ENCODE results near the gene ABHD4. TPM values are rescaled to one million over a fixed set of nuclear protein-coding genes. Genes with fewer than 3 reads are reported as not detected.
"Not testable (repeated sequence)": the region's sequence is repeated elsewhere in the genome, so short reads cannot be mapped to it uniquely, and the experiment has no call there.

The ABHD4 gene
- total and polyA plus RNA-seq, 2 experiments from 2014 or later: 39.1 to 40.0 TPM

DNA sequence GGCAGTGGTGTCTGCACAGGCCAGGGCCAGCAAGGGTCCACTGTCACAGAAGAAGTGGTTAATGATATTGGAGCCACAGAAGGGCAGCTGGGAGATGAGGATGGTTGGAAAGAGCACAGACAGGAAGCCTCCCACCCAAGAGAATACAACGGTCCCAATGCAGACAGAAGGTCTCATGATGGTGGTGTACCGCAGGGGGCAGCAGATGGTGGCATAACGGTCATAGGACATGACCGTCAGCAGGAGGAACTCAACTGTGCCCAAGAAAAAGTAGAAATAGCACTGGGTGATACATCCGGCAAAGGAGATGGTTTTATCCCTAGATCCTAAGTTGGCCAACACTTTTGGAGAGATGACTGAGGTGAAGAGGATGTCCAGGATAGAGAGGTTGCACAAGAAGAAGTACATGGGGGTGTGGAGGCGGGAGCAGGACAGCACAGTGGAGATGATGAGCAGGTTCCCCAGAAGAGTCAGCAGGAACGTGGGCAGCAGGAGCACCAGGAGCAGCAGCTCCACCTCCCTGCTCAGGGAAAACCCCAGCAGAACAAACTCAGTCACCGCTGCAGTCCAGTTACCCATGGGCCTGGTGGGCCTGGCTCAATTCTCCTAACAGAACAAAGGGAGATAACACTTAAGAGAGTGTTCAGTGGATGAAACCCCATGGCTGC is 36.3 kb downstream of the ABHD4 start (continued):
- TF ChIP-seq, protein P1, sequence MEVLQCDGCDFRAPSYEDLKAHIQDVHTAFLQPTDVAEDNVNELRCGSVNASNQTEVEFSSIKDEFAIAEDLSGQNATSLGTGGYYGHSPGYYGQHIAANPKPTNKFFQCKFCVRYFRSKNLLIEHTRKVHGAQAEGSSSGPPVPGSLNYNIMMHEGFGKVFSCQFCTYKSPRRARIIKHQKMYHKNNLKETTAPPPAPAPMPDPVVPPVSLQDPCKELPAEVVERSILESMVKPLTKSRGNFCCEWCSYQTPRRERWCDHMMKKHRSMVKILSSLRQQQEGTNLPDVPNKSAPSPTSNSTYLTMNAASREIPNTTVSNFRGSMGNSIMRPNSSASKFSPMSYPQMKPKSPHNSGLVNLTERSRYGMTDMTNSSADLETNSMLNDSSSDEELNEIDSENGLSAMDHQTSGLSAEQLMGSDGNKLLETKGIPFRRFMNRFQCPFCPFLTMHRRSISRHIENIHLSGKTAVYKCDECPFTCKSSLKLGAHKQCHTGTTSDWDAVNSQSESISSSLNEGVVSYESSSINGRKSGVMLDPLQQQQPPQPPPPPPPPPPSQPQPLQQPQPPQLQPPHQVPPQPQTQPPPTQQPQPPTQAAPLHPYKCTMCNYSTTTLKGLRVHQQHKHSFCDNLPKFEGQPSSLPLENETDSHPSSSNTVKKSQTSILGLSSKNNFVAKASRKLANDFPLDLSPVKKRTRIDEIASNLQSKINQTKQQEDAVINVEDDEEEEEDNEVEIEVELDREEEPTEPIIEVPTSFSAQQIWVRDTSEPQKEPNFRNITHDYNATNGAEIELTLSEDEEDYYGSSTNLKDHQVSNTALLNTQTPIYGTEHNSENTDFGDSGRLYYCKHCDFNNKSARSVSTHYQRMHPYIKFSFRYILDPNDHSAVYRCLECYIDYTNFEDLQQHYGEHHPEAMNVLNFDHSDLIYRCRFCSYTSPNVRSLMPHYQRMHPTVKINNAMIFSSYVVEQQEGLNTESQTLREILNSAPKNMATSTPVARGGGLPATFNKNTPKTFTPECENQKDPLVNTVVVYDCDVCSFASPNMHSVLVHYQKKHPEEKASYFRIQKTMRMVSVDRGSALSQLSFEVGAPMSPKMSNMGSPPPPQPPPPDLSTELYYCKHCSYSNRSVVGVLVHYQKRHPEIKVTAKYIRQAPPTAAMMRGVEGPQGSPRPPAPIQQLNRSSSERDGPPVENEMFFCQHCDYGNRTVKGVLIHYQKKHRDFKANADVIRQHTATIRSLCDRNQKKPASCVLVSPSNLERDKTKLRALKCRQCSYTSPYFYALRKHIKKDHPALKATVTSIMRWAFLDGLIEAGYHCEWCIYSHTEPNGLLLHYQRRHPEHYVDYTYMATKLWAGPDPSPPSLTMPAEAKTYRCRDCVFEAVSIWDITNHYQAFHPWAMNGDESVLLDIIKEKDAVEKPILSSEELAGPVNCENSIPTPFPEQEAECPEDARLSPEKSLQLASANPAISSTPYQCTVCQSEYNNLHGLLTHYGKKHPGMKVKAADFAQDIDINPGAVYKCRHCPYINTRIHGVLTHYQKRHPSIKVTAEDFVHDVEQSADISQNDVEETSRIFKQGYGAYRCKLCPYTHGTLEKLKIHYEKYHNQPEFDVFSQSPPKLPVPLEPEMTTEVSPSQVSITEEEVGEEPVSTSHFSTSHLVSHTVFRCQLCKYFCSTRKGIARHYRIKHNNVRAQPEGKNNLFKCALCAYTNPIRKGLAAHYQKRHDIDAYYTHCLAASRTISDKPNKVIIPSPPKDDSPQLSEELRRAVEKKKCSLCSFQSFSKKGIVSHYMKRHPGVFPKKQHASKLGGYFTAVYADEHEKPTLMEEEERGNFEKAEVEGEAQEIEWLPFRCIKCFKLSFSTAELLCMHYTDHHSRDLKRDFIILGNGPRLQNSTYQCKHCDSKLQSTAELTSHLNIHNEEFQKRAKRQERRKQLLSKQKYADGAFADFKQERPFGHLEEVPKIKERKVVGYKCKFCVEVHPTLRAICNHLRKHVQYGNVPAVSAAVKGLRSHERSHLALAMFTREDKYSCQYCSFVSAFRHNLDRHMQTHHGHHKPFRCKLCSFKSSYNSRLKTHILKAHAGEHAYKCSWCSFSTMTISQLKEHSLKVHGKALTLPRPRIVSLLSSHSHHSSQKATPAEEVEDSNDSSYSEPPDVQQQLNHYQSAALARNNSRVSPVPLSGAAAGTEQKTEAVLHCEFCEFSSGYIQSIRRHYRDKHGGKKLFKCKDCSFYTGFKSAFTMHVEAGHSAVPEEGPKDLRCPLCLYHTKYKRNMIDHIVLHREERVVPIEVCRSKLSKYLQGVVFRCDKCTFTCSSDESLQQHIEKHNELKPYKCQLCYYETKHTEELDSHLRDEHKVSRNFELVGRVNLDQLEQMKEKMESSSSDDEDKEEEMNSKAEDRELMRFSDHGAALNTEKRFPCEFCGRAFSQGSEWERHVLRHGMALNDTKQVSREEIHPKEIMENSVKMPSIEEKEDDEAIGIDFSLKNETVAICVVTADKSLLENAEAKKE (CRISPR knock-in tag; IDR thresholded peaks at IDR 0.05): no peak
- TF ChIP-seq, protein P2, sequence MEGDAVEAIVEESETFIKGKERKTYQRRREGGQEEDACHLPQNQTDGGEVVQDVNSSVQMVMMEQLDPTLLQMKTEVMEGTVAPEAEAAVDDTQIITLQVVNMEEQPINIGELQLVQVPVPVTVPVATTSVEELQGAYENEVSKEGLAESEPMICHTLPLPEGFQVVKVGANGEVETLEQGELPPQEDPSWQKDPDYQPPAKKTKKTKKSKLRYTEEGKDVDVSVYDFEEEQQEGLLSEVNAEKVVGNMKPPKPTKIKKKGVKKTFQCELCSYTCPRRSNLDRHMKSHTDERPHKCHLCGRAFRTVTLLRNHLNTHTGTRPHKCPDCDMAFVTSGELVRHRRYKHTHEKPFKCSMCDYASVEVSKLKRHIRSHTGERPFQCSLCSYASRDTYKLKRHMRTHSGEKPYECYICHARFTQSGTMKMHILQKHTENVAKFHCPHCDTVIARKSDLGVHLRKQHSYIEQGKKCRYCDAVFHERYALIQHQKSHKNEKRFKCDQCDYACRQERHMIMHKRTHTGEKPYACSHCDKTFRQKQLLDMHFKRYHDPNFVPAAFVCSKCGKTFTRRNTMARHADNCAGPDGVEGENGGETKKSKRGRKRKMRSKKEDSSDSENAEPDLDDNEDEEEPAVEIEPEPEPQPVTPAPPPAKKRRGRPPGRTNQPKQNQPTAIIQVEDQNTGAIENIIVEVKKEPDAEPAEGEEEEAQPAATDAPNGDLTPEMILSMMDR (conservative IDR thresholded peaks at IDR 0.05; ENCODE audit: low read depth in 2 of 2): no peak
- TF ChIP-seq JUNB (IDR thresholded peaks at IDR 0.05; ENCODE audit: unreplicated experiment) (no peak), EZH2phosphoT487 (IDR thresholded peaks at IDR 0.05; ENCODE audit: unreplicated experiment) (no peak), EZH2 (IDR thresholded peaks at IDR 0.05; ENCODE audit: low read depth, unreplicated experiment) (no peak)

DNA sequence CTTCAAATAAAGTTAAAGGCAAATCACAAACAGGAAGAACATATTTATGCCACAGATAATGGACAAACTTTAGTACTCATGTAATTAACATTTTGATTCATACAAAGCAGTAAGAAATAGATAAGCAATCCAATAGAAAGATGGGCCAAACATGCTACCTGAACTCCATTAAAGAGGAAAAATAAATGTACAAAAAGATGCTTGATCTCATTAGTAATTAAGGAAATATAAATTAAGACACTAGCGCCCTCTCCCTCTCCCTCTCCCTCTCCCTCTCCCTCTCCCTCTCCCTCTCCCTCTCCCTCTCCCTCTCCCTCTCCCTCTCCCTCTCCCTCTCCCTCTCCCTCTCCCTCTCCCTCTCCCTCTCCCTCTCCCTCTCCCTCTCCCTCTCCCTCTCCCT is 37.9 kb downstream of the ABHD4 start:
- not testable (repeated sequence) for H2AFZ ChIP-seq; H3K4me2 ChIP-seq; H3K4me1 Mint-ChIP-seq; H3K27me3 ChIP-seq (ENCODE audit: insufficient read depth); ATAC-seq; H3F3A ChIP-seq (replicated peaks; ENCODE audit: low read depth); H3K4me1 ChIP-seq (ENCODE audit: insufficient read depth); H3K9me2 ChIP-seq (ENCODE audit: insufficient read depth); DNase-seq (ENCODE audit: low spot score); H3K27ac ChIP-seq (ENCODE audit: low read depth); H3K4me3 ChIP-seq; H3K27ac Mint-ChIP-seq; H3K79me2 ChIP-seq (replicated peaks; ENCODE audit: insufficient read depth); H3K4me3 Mint-ChIP-seq; H4K20me1 ChIP-seq (replicated peaks; ENCODE audit: insufficient read depth); H3K36me3 ChIP-seq (ENCODE audit: insufficient read depth)
- Mint-ChIP-seq H3K27me3 (ENCODE audit: insufficient read depth, low read depth, poor library complexity) (peaks cover 17% of the 10 kb centered on the region), H3K9me3 (peaks cover 38% of the 10 kb centered on the region), H3K36me3 (ENCODE audit: low read depth) (peaks cover 26% of the 10 kb centered on the region)
